ENCODE data around the gene CNPY1.

The CNPY1 gene

DNA sequence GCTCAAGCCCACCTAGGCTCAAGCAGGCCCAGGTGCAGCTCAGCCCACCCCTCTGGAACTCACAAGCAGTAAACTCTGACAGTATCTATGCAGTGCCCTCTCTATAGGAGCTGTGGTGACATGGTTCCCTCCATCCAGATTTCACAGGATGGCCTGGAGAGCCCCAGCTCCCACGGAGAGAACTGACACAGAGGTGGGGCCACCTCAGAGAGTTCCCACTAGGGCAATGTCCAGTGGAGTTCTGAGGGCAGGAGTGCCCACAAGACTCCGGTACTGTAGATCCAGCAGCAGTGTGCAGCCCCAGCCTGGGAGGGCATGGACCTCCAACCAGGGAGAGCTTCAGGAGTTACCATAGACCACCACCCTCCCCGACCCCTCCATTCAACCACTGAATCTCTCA lies 37.3 kb upstream of the CNPY1 start:
- H3K27ac ChIP-seq = no peak overlapping the region
- no peak for TF ChIP-seq ZFX (IDR thresholded peaks at IDR 0.05)
- TF ChIP-seq, protein P1, sequence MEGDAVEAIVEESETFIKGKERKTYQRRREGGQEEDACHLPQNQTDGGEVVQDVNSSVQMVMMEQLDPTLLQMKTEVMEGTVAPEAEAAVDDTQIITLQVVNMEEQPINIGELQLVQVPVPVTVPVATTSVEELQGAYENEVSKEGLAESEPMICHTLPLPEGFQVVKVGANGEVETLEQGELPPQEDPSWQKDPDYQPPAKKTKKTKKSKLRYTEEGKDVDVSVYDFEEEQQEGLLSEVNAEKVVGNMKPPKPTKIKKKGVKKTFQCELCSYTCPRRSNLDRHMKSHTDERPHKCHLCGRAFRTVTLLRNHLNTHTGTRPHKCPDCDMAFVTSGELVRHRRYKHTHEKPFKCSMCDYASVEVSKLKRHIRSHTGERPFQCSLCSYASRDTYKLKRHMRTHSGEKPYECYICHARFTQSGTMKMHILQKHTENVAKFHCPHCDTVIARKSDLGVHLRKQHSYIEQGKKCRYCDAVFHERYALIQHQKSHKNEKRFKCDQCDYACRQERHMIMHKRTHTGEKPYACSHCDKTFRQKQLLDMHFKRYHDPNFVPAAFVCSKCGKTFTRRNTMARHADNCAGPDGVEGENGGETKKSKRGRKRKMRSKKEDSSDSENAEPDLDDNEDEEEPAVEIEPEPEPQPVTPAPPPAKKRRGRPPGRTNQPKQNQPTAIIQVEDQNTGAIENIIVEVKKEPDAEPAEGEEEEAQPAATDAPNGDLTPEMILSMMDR (conservative IDR thresholded peaks at IDR 0.05) = no peak

DNA sequence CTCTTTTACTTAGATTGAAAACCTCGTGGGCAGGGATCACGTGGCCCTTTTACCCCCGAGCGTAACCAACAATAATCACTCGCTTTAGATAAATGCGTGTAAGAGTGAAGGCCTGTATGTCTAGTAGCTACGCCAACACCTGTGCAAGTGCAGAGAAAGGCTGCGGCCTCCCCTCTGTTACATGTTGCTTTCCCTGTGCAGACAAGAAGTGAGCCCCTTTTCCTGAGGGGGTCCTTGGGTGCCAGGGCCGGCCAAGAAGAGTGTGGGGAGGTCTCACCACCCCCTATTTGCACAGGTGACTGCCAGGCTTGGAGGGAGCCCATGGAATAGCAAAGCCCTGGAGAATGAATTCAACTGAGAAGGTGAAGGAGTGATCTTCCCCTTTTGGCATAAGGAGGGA lies 35.6 kb upstream of the CNPY1 start:
- TF ChIP-seq, protein P1 (conservative IDR thresholded peaks at IDR 0.05) = no peak
- no peak for TF ChIP-seq ZFX (IDR thresholded peaks at IDR 0.05)
- H3K27ac ChIP-seq = no peak overlapping the region

DNA sequence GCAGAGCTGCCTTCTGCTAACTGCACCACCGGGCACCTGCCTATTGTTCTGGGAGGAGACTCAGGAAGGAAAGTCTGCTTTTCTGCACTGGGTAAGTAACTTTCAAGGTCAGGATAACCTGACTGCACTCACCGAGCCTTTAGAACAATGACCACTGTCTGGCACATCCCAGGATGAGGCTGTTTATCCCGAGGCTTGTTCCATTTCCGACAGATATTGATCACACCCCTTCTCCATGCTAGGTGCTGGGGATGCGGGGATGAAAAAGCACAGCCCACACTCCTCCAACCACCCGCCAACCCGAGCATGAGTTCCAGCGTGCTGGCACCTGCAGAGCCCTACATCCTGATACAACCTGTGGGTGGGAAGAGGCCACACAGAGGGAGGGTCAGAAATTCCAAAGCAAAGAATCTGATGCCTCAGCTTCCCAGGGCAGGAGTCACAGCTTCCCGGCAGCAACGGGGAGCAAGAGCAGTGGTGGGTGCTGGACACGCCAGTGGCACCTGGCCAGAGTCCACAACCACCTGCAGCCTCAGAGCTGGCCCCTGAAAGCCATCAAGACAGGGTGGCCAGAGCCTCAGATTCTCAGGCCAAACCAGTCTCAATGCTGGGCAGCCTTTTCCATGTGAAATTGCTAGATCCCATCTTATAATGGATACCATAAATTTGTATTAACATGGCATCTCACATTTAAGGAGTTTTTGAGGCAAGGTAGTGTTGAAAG lies 34.9 kb upstream of the CNPY1 start:
- no peak overlapping the region for H3K27ac ChIP-seq
- TF ChIP-seq, protein P1 (conservative IDR thresholded peaks at IDR 0.05) = no peak
- no peak for TF ChIP-seq ZFX (IDR thresholded peaks at IDR 0.05)

DNA sequence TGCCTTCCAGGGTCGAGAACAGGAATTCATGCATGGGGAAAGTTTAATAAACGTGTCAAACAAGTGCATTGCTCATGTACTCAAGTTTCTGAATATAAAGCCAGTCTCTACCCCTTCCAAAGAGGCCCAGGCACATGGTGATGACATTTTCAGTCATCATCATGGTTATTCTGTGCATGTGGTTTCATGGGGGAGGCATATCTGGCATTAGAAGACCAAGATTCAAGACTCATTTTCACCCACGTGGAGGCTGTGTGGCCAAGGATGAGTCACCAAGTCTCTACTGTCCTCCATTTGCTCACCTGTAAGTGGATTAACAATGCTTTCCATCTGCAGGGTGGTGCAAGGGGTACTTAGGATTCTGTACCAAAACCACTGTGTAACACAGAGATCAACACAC lies 34.0 kb upstream of the CNPY1 start:
- no peak for TF ChIP-seq ZFX (IDR thresholded peaks at IDR 0.05)
- TF ChIP-seq, protein P1 (conservative IDR thresholded peaks at IDR 0.05) = no peak
- no peak overlapping the region for H3K27ac ChIP-seq

DNA sequence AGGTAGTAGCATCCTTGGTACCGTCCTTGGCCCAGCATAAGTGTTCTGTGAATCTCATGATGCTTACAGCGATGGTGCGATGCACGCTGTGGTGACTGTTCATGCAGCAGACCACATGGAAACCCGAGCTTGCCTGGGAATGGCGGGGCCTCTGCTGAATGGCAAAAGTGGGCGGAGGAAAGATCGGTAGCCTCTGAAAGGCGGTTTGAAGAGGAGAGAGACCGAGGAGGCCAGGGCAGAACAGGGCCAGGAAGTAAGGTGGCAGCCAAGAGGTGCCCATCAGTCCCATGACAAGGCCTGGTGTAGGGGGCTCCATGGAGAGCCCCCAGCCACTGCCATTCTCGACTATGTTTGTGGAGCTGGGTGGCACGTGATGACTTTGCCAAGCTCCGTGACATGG lies 33.2 kb upstream of the CNPY1 start:
- TF ChIP-seq, protein P1 (conservative IDR thresholded peaks at IDR 0.05) = no peak
- no peak for TF ChIP-seq ZFX (IDR thresholded peaks at IDR 0.05)
- no peak overlapping the region for H3K27ac ChIP-seq

DNA sequence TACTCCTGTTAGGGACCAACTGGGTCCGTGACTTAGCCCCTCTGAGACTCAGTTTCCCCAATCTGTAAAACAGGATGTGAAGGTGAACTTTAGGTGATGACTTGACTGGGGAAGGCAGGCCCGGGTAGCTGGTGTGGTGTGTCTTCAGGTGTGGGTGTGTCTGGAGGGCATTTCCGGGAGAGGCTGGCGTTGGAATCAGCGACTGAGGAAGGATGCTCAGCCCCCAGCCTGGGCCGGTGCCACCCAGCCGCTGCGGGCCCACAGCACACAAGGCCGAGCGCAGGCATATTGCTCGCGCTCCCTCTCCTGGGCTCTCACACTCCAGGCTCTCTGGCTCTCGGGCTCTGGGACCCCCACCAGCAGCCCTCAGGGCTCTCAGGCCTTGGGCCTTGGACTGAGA lies 31.7 kb upstream of the CNPY1 start:
- no peak overlapping the region for H3K27ac ChIP-seq
- TF ChIP-seq, protein P1 (conservative IDR thresholded peaks at IDR 0.05) = no peak

DNA sequence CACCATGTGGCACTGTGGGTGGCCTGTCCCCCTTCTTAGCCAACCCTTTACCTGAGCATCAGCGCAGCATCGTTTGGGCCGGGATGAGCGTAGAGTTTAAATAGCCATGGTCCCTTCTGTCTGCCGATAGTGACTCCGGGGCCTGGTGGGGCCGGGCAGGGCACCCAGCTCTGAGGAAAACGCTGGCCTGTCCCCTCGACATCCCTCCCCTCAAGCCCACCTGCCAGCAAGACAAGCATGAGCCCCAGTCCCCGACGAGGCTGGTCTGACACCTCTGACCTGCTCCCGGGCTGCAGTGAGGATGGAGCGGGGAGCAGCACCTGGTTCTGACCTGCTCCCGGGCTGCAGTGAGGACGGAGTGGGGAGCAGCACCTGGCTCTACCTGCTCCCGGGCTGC lies 31.1 kb upstream of the CNPY1 start:
- TF ChIP-seq ZFX (IDR thresholded peaks at IDR 0.05) = no peak
- TF ChIP-seq, protein P1 (conservative IDR thresholded peaks at IDR 0.05) = no peak
- no peak overlapping the region for H3K27ac ChIP-seq

Measured in C4-2B (cell line).